ENCODE data around the gene MT4.
A peak's percentile ranks its signal among the peaks of the same experiment; 100 is the strongest.
"Not testable (repeated sequence)": the region's sequence is repeated elsewhere in the genome, so short reads cannot be mapped to it uniquely, and the experiment has no call there.

MT4 gene

GRCh38 chr16:56576585-56577299 is 11.9 kb downstream of the MT4 start:
- H3K36me3 ChIP-seq (ENCODE audit: control insufficient read depth in 4 of 4, insufficient read depth in 4 of 4, low read length in 3 of 4): no peaks in the 10 kb centered on the region
- ChIA-PET CTCF (interaction anchor here (0.8 to 4.1 kb wide), 19 partner anchors 10 to 241 kb away, joined by 3 to 53 read pairs (median 4); no protein-coding TSS in a partner anchor), POLR2A (no interaction called here)
- peaks cover 0 to 3% (median 1%) of the 10 kb centered on the region in 4 experiments for H3K4me1 ChIP-seq (ENCODE audit: control extremely low read depth in 1 of 4, control insufficient read depth in 4 of 4, insufficient read depth in 4 of 4, low read length in 3 of 4)
- peaks cover 0 to 2% (median 0%) of the 10 kb centered on the region in 5 experiments for H3K27me3 ChIP-seq (replicated peaks in 2 of 5; ENCODE audit: control insufficient read depth in 4 of 5, insufficient read depth in 5 of 5, low read length in 4 of 5)
- H3K4me3 ChIP-seq (ENCODE audit: control insufficient read depth in 1 of 7, extremely low read depth in 1 of 7, insufficient read depth in 4 of 7, low read depth in 2 of 7, low read length in 6 of 7): no peak overlapping the region
- peaks cover 0 to 4% (median 0%) of the 10 kb centered on the region in 5 experiments for H3K9me3 ChIP-seq (ENCODE audit: control extremely low read depth in 1 of 5, control insufficient read depth in 4 of 5, insufficient read depth in 2 of 5, low read depth in 1 of 5, low read length in 4 of 5)
- 13% methylated on average over 7 of the region's 8 CpGs for WGBS (ENCODE audit: insufficient coverage)
- peak; percentile 74 to 83 (median 81) for DNase-seq
- no peak overlapping the region for H3K27ac ChIP-seq (ENCODE audit: insufficient read depth in 1 of 2, low read depth in 1 of 2, low read length in 2 of 2, poor library complexity in 1 of 2, severe bottlenecking in 2 of 2)

DNA sequence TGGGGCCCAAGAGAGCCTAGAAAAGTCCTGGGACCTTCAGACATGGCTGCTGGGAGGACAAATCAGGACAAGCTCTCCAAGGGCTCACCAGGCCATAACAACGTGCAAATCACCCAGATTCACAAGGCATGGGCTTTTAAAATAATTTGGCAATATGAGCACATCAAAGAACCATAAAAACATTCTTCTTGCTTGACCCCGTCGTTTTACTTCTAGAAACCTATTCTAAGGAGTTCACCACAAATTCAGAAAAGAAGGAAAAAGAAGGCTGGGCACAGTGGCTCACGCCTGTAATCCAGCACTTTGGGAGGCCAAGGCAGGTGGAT is 12.4 kb downstream of the MT4 start:
- Histone ChIP-seq H3K9me3 (ENCODE audit: control extremely low read depth in 1 of 5, control insufficient read depth in 4 of 5, insufficient read depth in 2 of 5, low read depth in 1 of 5, low read length in 4 of 5) (peaks cover 0 to 4% (median 0%) of the 10 kb centered on the region in 5 experiments), H3K27ac (ENCODE audit: insufficient read depth in 1 of 2, low read depth in 1 of 2, low read length in 2 of 2, poor library complexity in 1 of 2, severe bottlenecking in 2 of 2) (no peak overlapping the region), H3K4me3 (ENCODE audit: control insufficient read depth in 1 of 7, extremely low read depth in 1 of 7, insufficient read depth in 4 of 7, low read depth in 2 of 7, low read length in 6 of 7) (no peak overlapping the region), H3K36me3 (ENCODE audit: control insufficient read depth in 4 of 4, insufficient read depth in 4 of 4, low read length in 3 of 4) (no peaks in the 10 kb centered on the region), H3K4me1 (ENCODE audit: control extremely low read depth in 1 of 4, control insufficient read depth in 4 of 4, insufficient read depth in 4 of 4, low read length in 3 of 4) (peaks cover 0 to 8% (median 3%) of the 10 kb centered on the region in 4 experiments), H3K27me3 (replicated peaks in 2 of 5; ENCODE audit: control insufficient read depth in 4 of 5, insufficient read depth in 5 of 5, low read length in 4 of 5) (peaks cover 0 to 2% (median 0%) of the 10 kb centered on the region in 5 experiments)
- no CpG with 5 or more reads among the region's 4 CpGs for WGBS (ENCODE audit: insufficient coverage)
- CTCF ChIA-PET: interaction anchor here (0.7 to 4.1 kb wide), 17 partner anchors 10 to 215 kb away, joined by 3 to 53 read pairs (median 4); no protein-coding TSS in a partner anchor
- no peak for DNase-seq
- POLR2A ChIA-PET: no interaction called here

GRCh38 chr16:56580391-56581048 is 15.6 kb downstream of the MT4 start:
- H3K4me3 ChIP-seq (ENCODE audit: control insufficient read depth in 1 of 7, extremely low read depth in 1 of 7, insufficient read depth in 4 of 7, low read depth in 2 of 7, low read length in 6 of 7): no peak overlapping the region
- H3K9me3 ChIP-seq (ENCODE audit: control extremely low read depth in 1 of 5, control insufficient read depth in 4 of 5, insufficient read depth in 2 of 5, low read depth in 1 of 5, low read length in 4 of 5): no peaks in the 10 kb centered on the region
- ChIA-PET CTCF (interaction anchor here (3.0 to 4.4 kb wide), 3 partner anchors 12 to 122 kb away, joined by 13 to 23 read pairs (median 16); no protein-coding TSS in a partner anchor), POLR2A (no interaction called here)
- peaks cover 0 to 8% (median 0%) of the 10 kb centered on the region in 5 experiments for H3K27me3 ChIP-seq (replicated peaks in 2 of 5; ENCODE audit: control insufficient read depth in 4 of 5, insufficient read depth in 5 of 5, low read length in 4 of 5)
- H3K27ac ChIP-seq (ENCODE audit: insufficient read depth in 1 of 2, low read depth in 1 of 2, low read length in 2 of 2, poor library complexity in 1 of 2, severe bottlenecking in 2 of 2): no peak overlapping the region
- 83% methylated on average over 1 of the region's 6 CpGs for WGBS (ENCODE audit: insufficient coverage)
- peaks cover 0 to 11% (median 3%) of the 10 kb centered on the region in 4 experiments for H3K4me1 ChIP-seq (ENCODE audit: control extremely low read depth in 1 of 4, control insufficient read depth in 4 of 4, insufficient read depth in 4 of 4, low read length in 3 of 4)
- DNase-seq: no peak
- no peaks in the 10 kb centered on the region for H3K36me3 ChIP-seq (ENCODE audit: control insufficient read depth in 4 of 4, insufficient read depth in 4 of 4, low read length in 3 of 4)

DNA sequence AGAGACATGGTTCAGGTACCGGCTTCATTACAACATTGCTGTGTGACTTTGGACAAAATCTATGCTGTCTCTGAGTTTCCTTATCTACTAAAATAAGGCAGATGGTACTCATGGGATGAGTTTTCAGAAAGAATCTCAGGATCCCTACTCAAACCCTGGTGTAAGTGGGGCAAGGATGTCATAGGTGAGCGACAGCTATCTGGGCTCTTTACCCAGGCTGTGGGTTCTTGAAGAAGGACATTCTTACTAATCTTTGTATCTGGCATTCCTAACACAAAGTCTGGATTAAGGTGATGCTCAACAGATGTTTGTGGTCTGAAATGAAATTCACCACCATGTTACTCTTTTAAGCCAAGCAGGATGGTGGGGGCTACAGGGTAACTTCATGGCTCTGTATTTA is 18.0 kb downstream of the MT4 start:
- POLR2A ChIA-PET; H3K36me3 ChIP-seq (ENCODE audit: control insufficient read depth in 4 of 4, insufficient read depth in 4 of 4, low read length in 3 of 4); DNase-seq; H3K9me3 ChIP-seq (ENCODE audit: control extremely low read depth in 1 of 5, control insufficient read depth in 4 of 5, insufficient read depth in 2 of 5, low read depth in 1 of 5, low read length in 4 of 5); H3K27ac ChIP-seq (ENCODE audit: insufficient read depth in 1 of 2, low read depth in 1 of 2, low read length in 2 of 2, poor library complexity in 1 of 2, severe bottlenecking in 2 of 2); H3K4me3 ChIP-seq (ENCODE audit: control insufficient read depth in 1 of 7, extremely low read depth in 1 of 7, insufficient read depth in 4 of 7, low read depth in 2 of 7, low read length in 6 of 7): not testable (repeated sequence)
- H3K4me1 ChIP-seq (ENCODE audit: control extremely low read depth in 1 of 4, control insufficient read depth in 4 of 4, insufficient read depth in 4 of 4, low read length in 3 of 4): peaks cover 0 to 11% (median 3%) of the 10 kb centered on the region in 4 experiments
- CTCF ChIA-PET: interaction anchor here (0.9 to 4.4 kb wide), 6 partner anchors 9 to 119 kb away, joined by 3 to 23 read pairs (median 8); partner anchors contain the start of gene MT1E
- 100% methylated on average over 1 of the region's 2 CpGs for WGBS (ENCODE audit: insufficient coverage)
- H3K27me3 ChIP-seq (replicated peaks in 2 of 5; ENCODE audit: control insufficient read depth in 4 of 5, insufficient read depth in 5 of 5, low read length in 4 of 5): peaks cover 2 to 17% (median 7%) of the 10 kb centered on the region in 5 experiments

DNA sequence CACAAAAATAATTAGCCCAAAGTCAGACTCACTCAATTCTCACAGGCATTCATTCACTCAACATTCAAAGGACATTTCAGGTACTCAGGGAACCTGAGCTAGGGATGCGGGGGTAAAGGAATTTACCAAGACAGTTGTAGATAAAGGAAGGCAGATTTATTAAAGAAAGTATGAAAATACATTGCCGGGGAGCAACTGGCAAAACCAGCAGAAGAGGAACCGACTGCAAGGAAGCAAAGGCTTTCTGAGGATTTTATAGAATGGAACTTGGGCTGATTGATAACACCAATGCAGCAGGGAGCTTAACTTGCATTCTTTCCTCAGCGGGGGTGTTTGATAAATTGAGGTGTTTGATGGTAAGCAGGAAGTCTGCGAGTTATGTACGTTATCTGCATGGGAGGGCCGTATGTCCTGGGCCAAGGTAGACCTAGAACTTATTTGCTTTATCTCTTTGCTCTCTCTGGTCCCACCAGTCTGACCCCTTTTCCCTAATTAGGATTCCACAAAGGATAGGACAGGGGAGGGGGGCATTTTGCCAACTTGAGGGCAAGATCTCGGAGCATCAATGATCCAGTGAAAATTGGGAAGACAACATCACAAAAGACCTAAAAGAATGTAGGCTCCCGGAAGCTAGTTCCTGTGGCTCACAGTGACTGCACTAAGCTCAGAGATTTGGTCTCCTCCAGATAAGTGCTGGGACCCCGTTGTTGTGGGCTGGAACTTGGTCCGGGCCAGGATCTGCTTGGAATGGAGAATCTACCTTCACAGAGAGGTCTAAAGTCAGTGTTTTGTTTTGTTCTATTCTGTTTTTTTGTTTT is 18.7 kb downstream of the MT4 start:
- ChIA-PET POLR2A (no interaction called here), CTCF (interaction anchor here (0.9 to 4.4 kb wide), 5 partner anchors 10 to 118 kb away, joined by 3 to 23 read pairs (median 3); partner anchors contain the start of gene MT1E)
- Histone ChIP-seq H3K27ac (ENCODE audit: insufficient read depth in 1 of 2, low read depth in 1 of 2, low read length in 2 of 2, poor library complexity in 1 of 2, severe bottlenecking in 2 of 2) (no peak overlapping the region), H3K9me3 (ENCODE audit: control extremely low read depth in 1 of 5, control insufficient read depth in 4 of 5, insufficient read depth in 2 of 5, low read depth in 1 of 5, low read length in 4 of 5) (no peaks in the 10 kb centered on the region), H3K27me3 (replicated peaks in 2 of 5; ENCODE audit: control insufficient read depth in 4 of 5, insufficient read depth in 5 of 5, low read length in 4 of 5) (peaks cover 2 to 24% (median 13%) of the 10 kb centered on the region in 5 experiments), H3K36me3 (ENCODE audit: control insufficient read depth in 4 of 4, insufficient read depth in 4 of 4, low read length in 3 of 4) (no peaks in the 10 kb centered on the region), H3K4me1 (ENCODE audit: control extremely low read depth in 1 of 4, control insufficient read depth in 4 of 4, insufficient read depth in 4 of 4, low read length in 3 of 4) (peaks cover 0 to 11% (median 3%) of the 10 kb centered on the region in 4 experiments), H3K4me3 (ENCODE audit: control insufficient read depth in 1 of 7, extremely low read depth in 1 of 7, insufficient read depth in 4 of 7, low read depth in 2 of 7, low read length in 6 of 7) (no peak overlapping the region)
- no peak for DNase-seq
- WGBS (ENCODE audit: insufficient coverage): 84% methylated on average over 11 of the region's 11 CpGs

DNA sequence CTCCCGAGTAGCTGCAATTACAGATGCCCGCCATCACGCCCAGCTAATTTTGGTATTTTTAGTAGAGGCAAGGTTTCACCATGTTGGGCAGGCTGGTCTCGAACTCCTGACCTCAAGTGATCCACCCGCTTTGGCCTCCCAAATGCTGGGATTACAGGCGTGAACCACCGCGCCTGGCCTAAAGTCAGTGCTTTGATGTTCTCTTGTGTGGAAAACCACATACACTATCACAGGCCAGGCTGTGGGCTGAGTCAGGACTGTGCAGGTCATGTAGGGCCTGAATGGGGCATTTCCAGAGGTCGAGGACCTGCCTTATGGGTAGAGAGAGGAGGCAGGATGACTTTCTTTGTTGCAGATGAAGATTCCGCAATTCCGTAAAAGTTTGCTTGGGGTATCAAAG is 19.4 kb downstream of the MT4 start:
- Histone ChIP-seq H3K4me1 (ENCODE audit: control extremely low read depth in 1 of 4, control insufficient read depth in 4 of 4, insufficient read depth in 4 of 4, low read length in 3 of 4) (peaks cover 0 to 17% (median 8%) of the 10 kb centered on the region in 4 experiments), H3K4me3 (ENCODE audit: control insufficient read depth in 1 of 7, extremely low read depth in 1 of 7, insufficient read depth in 4 of 7, low read depth in 2 of 7, low read length in 6 of 7) (no peak overlapping the region), H3K36me3 (ENCODE audit: control insufficient read depth in 4 of 4, insufficient read depth in 4 of 4, low read length in 3 of 4) (no peaks in the 10 kb centered on the region), H3K9me3 (ENCODE audit: control extremely low read depth in 1 of 5, control insufficient read depth in 4 of 5, insufficient read depth in 2 of 5, low read depth in 1 of 5, low read length in 4 of 5) (no peaks in the 10 kb centered on the region), H3K27me3 (replicated peaks in 2 of 5; ENCODE audit: control insufficient read depth in 4 of 5, insufficient read depth in 5 of 5, low read length in 4 of 5) (peaks cover 3 to 31% (median 20%) of the 10 kb centered on the region in 5 experiments), H3K27ac (ENCODE audit: insufficient read depth in 1 of 2, low read depth in 1 of 2, low read length in 2 of 2, poor library complexity in 1 of 2, severe bottlenecking in 2 of 2) (no peak overlapping the region)
- 92% methylated on average over 11 of the region's 11 CpGs for WGBS (ENCODE audit: insufficient coverage)
- CTCF ChIA-PET: interaction anchor here (1.0 kb wide), 1 partner anchor 11 kb away, joined by 3 read pairs; no protein-coding TSS in a partner anchor
- POLR2A ChIA-PET: no interaction called here
- DNase-seq: no peak

All from common myeloid progenitor, CD34-positive (primary cell).